Measurements from ENCODE around the gene GEMIN7.
A peak's percentile ranks its signal among the peaks of the same experiment; 100 is the strongest.

The GEMIN7 gene

GRCh38 chr19:45128806-45129205 lies 49.7 kb downstream of the GEMIN7 start:
- H3K4me3 ChIP-seq, result no peak overlapping the region
- H3K36me3 ChIP-seq (replicated peaks), result no peaks in the 10 kb centered on the region
- H3K4me1 ChIP-seq, result peaks cover under 1% of the 10 kb centered on the region; the same call in 1 of the 2 replicates
- no peaks in the 10 kb centered on the region for H3K9me3 ChIP-seq
- in situ Hi-C loops (cut with MboI; ENCODE audit: low sequenced_read_pairs), result no loop called here
- DNase-seq (ENCODE audit: low spot score in 2 of 2), result no peak
- H3K27me3 ChIP-seq (ENCODE audit: low read depth), result no peaks in the 10 kb centered on the region

- in situ Hi-C loops (cut with MboI; ENCODE audit: low sequenced_read_pairs), result no loop called here
- no peaks in the 10 kb centered on the region for H3K27me3 ChIP-seq (ENCODE audit: low read depth)
- H3K9me3 ChIP-seq, result no peaks in the 10 kb centered on the region
- no peaks in the 10 kb centered on the region for H3K4me1 ChIP-seq
- DNase-seq (ENCODE audit: low spot score in 2 of 2), result no peak
- no peak overlapping the region for H3K4me3 ChIP-seq
- no peaks in the 10 kb centered on the region for H3K36me3 ChIP-seq (replicated peaks)
Observed at GRCh38 chr19:45130236-45130635, 51.2 kb downstream of the GEMIN7 start.

DNA sequence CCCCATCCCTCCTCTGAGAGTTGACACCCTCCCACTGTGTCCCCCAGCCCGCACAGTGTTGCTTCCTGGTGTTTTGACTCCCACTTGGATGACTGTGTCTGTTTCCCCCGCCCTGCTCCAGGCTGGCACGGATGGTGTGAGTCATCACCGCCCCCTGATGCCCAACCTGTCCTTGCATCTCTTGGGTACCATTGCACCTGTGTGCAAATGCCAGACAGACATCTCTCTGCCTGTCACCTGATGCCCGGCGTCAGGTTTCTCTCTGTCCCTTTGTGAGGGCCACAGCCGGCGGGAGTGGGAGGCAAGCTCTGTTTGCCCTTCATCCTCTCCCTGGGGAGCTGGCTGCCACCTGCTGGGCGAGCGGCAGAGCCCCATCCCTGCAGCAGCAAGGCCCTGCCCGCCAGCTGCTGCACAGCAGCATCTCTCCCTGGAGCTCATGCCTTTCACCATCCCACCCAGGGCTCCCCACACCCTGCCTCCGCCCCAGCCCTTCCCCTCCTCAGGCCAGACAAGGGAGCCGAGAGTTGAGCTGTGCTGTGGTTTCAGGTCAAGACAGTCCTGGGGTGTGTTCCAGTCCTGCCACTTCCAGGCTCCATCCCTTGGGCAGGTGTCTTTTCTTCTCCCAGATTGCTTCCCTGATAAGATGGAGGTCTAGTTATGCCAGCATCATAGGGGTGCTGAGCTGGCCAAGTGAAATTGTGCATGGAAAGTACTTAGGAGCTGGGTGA lies 52.0 kb downstream of the GEMIN7 start:
- Histone ChIP-seq H3K36me3 (replicated peaks) (no peaks in the 10 kb centered on the region), H3K27me3 (ENCODE audit: low read depth) (no peaks in the 10 kb centered on the region), H3K9me3 (no peaks in the 10 kb centered on the region), H3K4me1 (no peaks in the 10 kb centered on the region), H3K4me3 (no peak overlapping the region)
- DNase-seq (ENCODE audit: low spot score in 2 of 2), result peak in 1 of 2 experiments; percentile 41
- in situ Hi-C loops (cut with MboI; ENCODE audit: low sequenced_read_pairs), result no loop called here

DNA sequence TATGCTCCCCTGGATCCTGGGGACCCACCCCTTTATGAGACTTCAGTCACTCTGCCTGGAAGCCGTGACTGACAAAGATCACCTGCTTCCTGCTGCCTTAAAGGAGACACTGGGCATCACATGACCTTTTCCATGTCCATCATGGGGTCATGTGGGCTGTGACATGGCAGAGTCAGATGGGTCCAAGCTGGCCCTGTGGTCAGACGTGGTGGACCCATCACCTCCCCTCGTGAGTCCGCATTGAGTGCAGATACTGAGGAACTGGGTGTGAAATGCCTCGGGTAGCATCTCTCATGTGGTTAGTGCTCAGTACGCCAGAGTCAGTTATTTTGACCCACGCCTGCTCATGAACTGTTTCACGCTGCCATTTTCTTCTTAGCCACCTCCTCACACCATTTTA lies 54.6 kb downstream of the GEMIN7 start:
- H3K4me3 ChIP-seq, result no peak overlapping the region
- no peak for DNase-seq (ENCODE audit: low spot score in 2 of 2)
- H3K36me3 ChIP-seq (replicated peaks), result no peaks in the 10 kb centered on the region
- H3K27me3 ChIP-seq (ENCODE audit: low read depth), result no peaks in the 10 kb centered on the region
- no peaks in the 10 kb centered on the region for H3K4me1 ChIP-seq
- no peaks in the 10 kb centered on the region for H3K9me3 ChIP-seq
- in situ Hi-C loops (cut with MboI; ENCODE audit: low sequenced_read_pairs), result no loop called here

DNA sequence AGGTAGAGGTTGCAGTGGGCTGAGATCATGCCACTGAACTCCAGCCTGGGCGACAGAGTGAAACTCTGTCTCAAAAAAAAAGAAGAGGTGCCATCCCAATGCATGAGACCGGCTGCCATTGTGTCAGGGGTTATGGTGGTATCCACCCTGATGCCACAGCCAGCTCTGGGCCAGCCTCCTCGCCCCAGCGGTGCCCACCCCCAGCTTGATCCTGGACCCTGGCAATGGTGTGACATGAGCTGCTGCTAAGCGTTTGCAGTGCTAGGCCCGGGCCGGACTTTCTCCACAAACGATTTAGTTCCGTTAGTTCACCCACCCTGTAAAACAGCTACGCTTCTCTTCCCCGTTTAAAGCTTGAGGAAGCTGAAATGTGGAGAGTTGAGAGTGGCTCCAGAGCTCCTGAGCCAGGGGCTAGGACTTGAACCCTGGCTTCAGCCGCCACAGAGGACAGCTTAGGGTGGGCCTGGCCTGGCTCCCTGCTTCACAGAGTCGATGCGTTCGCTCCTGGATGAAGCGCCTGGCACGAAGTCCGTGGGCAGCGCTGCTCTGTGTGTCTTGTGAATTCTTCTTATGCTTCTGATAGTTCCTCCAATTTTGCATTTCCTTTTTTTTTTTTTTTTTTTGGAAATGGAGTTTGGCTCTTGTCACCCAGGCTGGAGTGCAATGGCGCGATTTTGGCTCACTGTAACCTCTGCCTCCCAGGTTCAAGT lies 56.3 kb downstream of the GEMIN7 start:
- Histone ChIP-seq H3K9me3 (no peaks in the 10 kb centered on the region), H3K27me3 (ENCODE audit: low read depth) (no peaks in the 10 kb centered on the region), H3K4me3 (no peak overlapping the region), H3K4me1 (no peaks in the 10 kb centered on the region), H3K36me3 (replicated peaks) (no peaks in the 10 kb centered on the region)
- DNase-seq (ENCODE audit: low spot score in 2 of 2), result no peak
- in situ Hi-C loops (cut with MboI; ENCODE audit: low sequenced_read_pairs), result no loop called here

GRCh38 chr19:45136507-45137178 lies 57.6 kb downstream of the GEMIN7 start:
- in situ Hi-C loops (cut with MboI; ENCODE audit: low sequenced_read_pairs), result no loop called here
- DNase-seq (ENCODE audit: low spot score in 2 of 2), result no peak
- no peaks in the 10 kb centered on the region for H3K27me3 ChIP-seq (ENCODE audit: low read depth)
- H3K36me3 ChIP-seq (replicated peaks), result peaks cover 6% of the 10 kb centered on the region
- no peak overlapping the region for H3K4me3 ChIP-seq
- no peaks in the 10 kb centered on the region for H3K9me3 ChIP-seq
- H3K4me1 ChIP-seq, result no peaks in the 10 kb centered on the region

DNA sequence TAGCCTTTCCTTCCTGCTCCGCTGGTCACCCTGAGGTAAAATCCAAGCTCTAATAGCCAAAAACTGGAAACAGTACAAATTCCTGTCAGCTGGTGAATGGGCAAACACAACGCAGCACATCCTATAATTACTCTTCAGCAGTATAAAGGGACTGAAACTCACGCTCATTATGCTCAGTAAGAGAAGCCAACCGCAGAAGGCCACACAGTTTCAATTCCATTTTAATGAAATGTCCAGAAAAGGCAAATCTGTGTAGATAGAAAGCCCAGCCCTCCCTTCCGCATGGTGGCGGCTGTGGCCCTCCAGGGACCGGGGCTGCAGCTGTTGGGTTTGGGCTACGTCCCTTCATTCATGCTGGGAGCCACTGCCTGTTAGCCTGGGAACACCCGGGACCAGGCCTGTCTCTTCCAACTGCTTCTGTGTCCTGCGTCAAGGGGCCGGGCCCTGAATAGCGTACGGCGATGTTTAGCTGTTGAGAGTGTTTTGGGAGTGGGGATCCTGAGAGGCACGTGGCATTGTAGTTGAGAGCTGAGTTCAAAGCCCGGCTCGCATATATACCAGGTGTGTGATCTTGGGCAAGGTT lies 58.2 kb downstream of the GEMIN7 start:
- Histone ChIP-seq H3K27me3 (ENCODE audit: low read depth) (no peaks in the 10 kb centered on the region), H3K9me3 (no peaks in the 10 kb centered on the region), H3K4me3 (no peak overlapping the region), H3K36me3 (replicated peaks) (peaks cover 8% of the 10 kb centered on the region), H3K4me1 (no peaks in the 10 kb centered on the region)
- no peak for DNase-seq (ENCODE audit: low spot score in 2 of 2)
- in situ Hi-C loops (cut with MboI; ENCODE audit: low sequenced_read_pairs), result no loop called here

GRCh38 chr19:45138303-45138751 lies 59.3 kb downstream of the GEMIN7 start:
- no peak overlapping the region for H3K4me3 ChIP-seq
- no peaks in the 10 kb centered on the region for H3K27me3 ChIP-seq (ENCODE audit: low read depth)
- no peak for DNase-seq (ENCODE audit: low spot score in 2 of 2)
- peaks cover 10% of the 10 kb centered on the region for H3K36me3 ChIP-seq (replicated peaks)
- no peaks in the 10 kb centered on the region for H3K9me3 ChIP-seq
- in situ Hi-C loops (cut with MboI; ENCODE audit: low sequenced_read_pairs), result no loop called here
- H3K4me1 ChIP-seq, result no peaks in the 10 kb centered on the region

GRCh38 chr19:45139286-45140143 lies 60.5 kb downstream of the GEMIN7 start:
- in situ Hi-C loops (cut with MboI; ENCODE audit: low sequenced_read_pairs), result no loop called here
- no peak for DNase-seq (ENCODE audit: low spot score in 2 of 2)
- no peaks in the 10 kb centered on the region for H3K4me1 ChIP-seq
- peaks cover 10% of the 10 kb centered on the region for H3K36me3 ChIP-seq (replicated peaks)
- no peak overlapping the region for H3K4me3 ChIP-seq
- no peaks in the 10 kb centered on the region for H3K9me3 ChIP-seq
- H3K27me3 ChIP-seq (ENCODE audit: low read depth), result no peaks in the 10 kb centered on the region

- in situ Hi-C loops (cut with MboI; ENCODE audit: low sequenced_read_pairs), result no loop called here
- Histone ChIP-seq H3K4me3 (no peak overlapping the region), H3K36me3 (replicated peaks) (peaks cover 10% of the 10 kb centered on the region), H3K27me3 (ENCODE audit: low read depth) (no peaks in the 10 kb centered on the region), H3K9me3 (no peaks in the 10 kb centered on the region), H3K4me1 (no peaks in the 10 kb centered on the region)
- DNase-seq (ENCODE audit: low spot score in 2 of 2), result no peak
Observed at GRCh38 chr19:45140144-45140503, 61.1 kb downstream of the GEMIN7 start.

GRCh38 chr19:45140533-45140932 lies 61.5 kb downstream of the GEMIN7 start:
- Histone ChIP-seq H3K36me3 (replicated peaks) (peaks cover 10% of the 10 kb centered on the region), H3K27me3 (ENCODE audit: low read depth) (no peaks in the 10 kb centered on the region), H3K4me3 (no peak overlapping the region), H3K4me1 (no peaks in the 10 kb centered on the region), H3K9me3 (no peaks in the 10 kb centered on the region)
- DNase-seq (ENCODE audit: low spot score in 2 of 2), result no peak
- in situ Hi-C loops (cut with MboI; ENCODE audit: low sequenced_read_pairs), result no loop called here

Measured in HAP-1 (cell line).